K562 (cell line): ENCODE measurements around the gene PPP1R9A. TPM values are rescaled to one million over a fixed set of nuclear protein-coding genes. Genes with fewer than 3 reads are reported as not detected.

Source experiments
- ATAC-seq: fragments of 200-7000 bp; cut with Tn5 transposase; 3 replicates; pipeline ENCODE4 v1.9.1; 2020; ENCODE audit warnings: moderate library complexity
- BruUV-seq: library from RNA; stranded (reverse); fragments of 400-500 nt; replicated peaks from 2 replicates; lab custom pipeline; 2021; lab: Mats Ljungman, UMichigan
- CTCF ChIA-PET: fragments of 300-600 bp; formaldehyde crosslinking; extraction: SDS; loops from one replicate; lab custom pipeline; 2021; ENCODE audit warnings: low intra/inter-chr PET ratio; lab: Yijun Ruan, JAX
- POLR2A ChIA-PET: fragments of 300-600, 350-650 bp; sonication (Branson Sonifier 250); formaldehyde crosslinking; extraction: SDS; loops from one replicate; lab custom pipeline; 2021; ENCODE audit warnings: antibody characterized with exemption, inconsistent platforms; lab: Yijun Ruan, JAX
- DNase-seq, 4 experiments: peaks; one replicate each; pipeline versions ENCODE4 v3.0.0 to v3.0.0-alpha.2; 2011 to 2018; ENCODE audit warnings: low spot score in 3 of 4, mixed read lengths in 3 of 4; ENCODE audit errors: extremely low read depth in 1 of 4
- FAIRE-seq: peaks from 2 replicates; lab custom pipeline; 2011; peaks lifted over from hg19 to GRCh38; lab: Jason Lieb, UNC
- H2AFZ ChIP-seq: 2 replicates; pipeline ENCODE4 v1.6.0; 2011; ENCODE audit warnings: low read depth, low read length, control low read depth, inconsistent platforms
- H3K27ac ChIP-seq: fragments of 200-600 bp; 3 replicates; pipeline ENCODE4 v1.8.0; 2011; ENCODE audit warnings: low read depth, mild to moderate bottlenecking, control low read depth, inconsistent platforms, low read length, moderate library complexity, mixed read lengths; ENCODE audit errors: extremely low read depth
- H3K27me3 ChIP-seq, 2 experiments: fragments of 300-600 bp in 1 of 2; 2 replicates in 1 of 2; 3 replicates in 1 of 2; pipeline versions ENCODE4 v1.6.0 to v1.8.0; 2011; ENCODE audit warnings: inconsistent platforms in 2 of 2, low read length in 2 of 2, mild to moderate bottlenecking in 1 of 2, mixed read lengths in 1 of 2, moderate library complexity in 1 of 2; ENCODE audit not compliant: control insufficient read depth in 2 of 2, insufficient read depth in 2 of 2
- H3K36me3 ChIP-seq: fragments of 300-600 bp; 3 replicates; pipeline ENCODE4 v1.8.0; 2011; ENCODE audit warnings: mild to moderate bottlenecking, low read length, inconsistent platforms; ENCODE audit not compliant: control insufficient read depth, insufficient read depth
- H3K4me1 ChIP-seq, 2 experiments: fragments of 200-600 bp in 1 of 2; replicated peaks in 1 of 2; 2 replicates in 1 of 2; 3 replicates in 1 of 2; pipeline versions ENCODE4 v1.5.1 to v1.8.0; 2011; ENCODE audit warnings: inconsistent platforms in 2 of 2, low read length in 2 of 2, mild to moderate bottlenecking in 1 of 2, mixed read lengths in 1 of 2, moderate library complexity in 1 of 2; ENCODE audit not compliant: control insufficient read depth in 2 of 2, insufficient read depth in 2 of 2
- H3K4me2 ChIP-seq: 2 replicates; pipeline ENCODE4 v1.6.1; 2011; ENCODE audit warnings: low read length, control low read depth, inconsistent platforms, mixed read lengths; ENCODE audit not compliant: insufficient read depth
- H3K4me3 ChIP-seq: fragments of 200-600 bp; sonication (generic), shearing (Covaris generic); 2 replicates; pipeline ENCODE4 v1.5.1; 2016; ENCODE audit warnings: control low read depth, inconsistent platforms
- H3K79me2 ChIP-seq: fragments of 200-600 bp; 3 replicates; pipeline ENCODE4 v1.8.0; 2011; ENCODE audit warnings: low read length, inconsistent platforms; ENCODE audit not compliant: control insufficient read depth, insufficient read depth
- H3K9ac ChIP-seq, 2 experiments: 2 replicates each; pipeline versions ENCODE4 v1.6.0 to v1.6.1; 2011; ENCODE audit warnings: low read depth in 2 of 2, low read length in 2 of 2, control low read depth in 1 of 2, inconsistent platforms in 1 of 2, mild to moderate bottlenecking in 1 of 2, mixed read lengths in 1 of 2; ENCODE audit not compliant: insufficient read depth in 1 of 2
- H3K9me1 ChIP-seq: one replicate; pipeline ENCODE4 v1.6.0; 2011; ENCODE audit warnings: inconsistent platforms, mild to moderate bottlenecking, low read length, moderate library complexity; ENCODE audit not compliant: control insufficient read depth, insufficient read depth
- H3K9me3 ChIP-seq: replicated peaks from 2 replicates; pipeline ENCODE4 v1.5.1; 2011; ENCODE audit warnings: low read depth, low read length, inconsistent platforms; ENCODE audit not compliant: control insufficient read depth, insufficient read depth
- H4K20me1 ChIP-seq: replicated peaks from 2 replicates; pipeline ENCODE4 v1.6.1; 2011; ENCODE audit warnings: low read length, inconsistent platforms, mixed read lengths; ENCODE audit not compliant: control insufficient read depth, insufficient read depth
- BACH1 ChIP-seq: fragments of 200-800 bp; sonication (Bioruptor generic); IDR thresholded peaks from 2 replicates; pipeline ENCODE4 v1.6.1; 2016; ENCODE audit warnings: missing genetic modification characterization, missing compliant biosample characterization
- CAMTA2 ChIP-seq: fragments of 250-450 bp; sonication (Bioruptor Pico); conservative IDR thresholded peaks from 2 replicates; pipeline ENCODE4 v1.5.1; 2022
- CBFB ChIP-seq: sonication (generic); formaldehyde crosslinking; IDR thresholded peaks from 2 replicates; pipeline ENCODE4 v1.4.0; 2020; ENCODE audit warnings: mild to moderate bottlenecking, missing genetic modification reagents
- FOXA1 ChIP-seq: fragments of 450-650 bp; IDR thresholded peaks from 2 replicates; pipeline ENCODE4 v1.6.1; 2016; ENCODE audit warnings: mild to moderate bottlenecking, borderline replicate concordance
- GABPA ChIP-seq: fragments of 200-800 bp; sonication (Bioruptor generic); conservative IDR thresholded peaks from 2 replicates; pipeline ENCODE4 v1.6.1; 2016; ENCODE audit warnings: low read depth, missing genetic modification characterization, missing compliant biosample characterization
- GTF2B ChIP-seq: IDR thresholded peaks from 2 replicates; pipeline ENCODE4 v1.6.1; 2011; ENCODE audit not compliant: insufficient read length; ENCODE audit errors: extremely low read depth
- JUNB ChIP-seq: fragments of 450-650 bp; formaldehyde crosslinking; conservative IDR thresholded peaks from 2 replicates; pipeline ENCODE4 v1.4.0; 2020; ENCODE audit warnings: mild to moderate bottlenecking
- MBD1 ChIP-seq: fragments of 250-450 bp; sonication (Bioruptor Pico); IDR thresholded peaks from 2 replicates; pipeline ENCODE4 v1.8.0; 2022; ENCODE audit warnings: inconsistent platforms
- NFXL1 ChIP-seq: fragments of 450-650 bp; formaldehyde crosslinking; IDR thresholded peaks from 2 replicates; pipeline ENCODE4 v1.4.0; 2021; ENCODE audit warnings: mild to moderate bottlenecking
- POLR2AphosphoS2 ChIP-seq: IDR thresholded peaks from 2 replicates; pipeline ENCODE4 v1.6.1; 2012; ENCODE audit warnings: low read length, improper control_type of control experiment
- PREB ChIP-seq: sonication (generic); formaldehyde crosslinking; IDR thresholded peaks from 2 replicates; pipeline ENCODE4 v1.8.1; 2023; ENCODE audit warnings: mild to moderate bottlenecking, missing genetic modification reagents
- TRIM28 ChIP-seq: fragments of 450-650 bp; IDR thresholded peaks from 2 replicates; pipeline ENCODE4 v1.6.1; 2017
- VEZF1 ChIP-seq: fragments of 200-800 bp; sonication (Bioruptor generic); IDR thresholded peaks from 2 replicates; pipeline ENCODE4 v1.6.1; 2017; ENCODE audit warnings: missing genetic modification characterization, missing compliant biosample characterization
- ZBTB8A ChIP-seq: fragments of 450-650 bp; IDR thresholded peaks from 2 replicates; pipeline ENCODE4 v1.6.1; 2018; ENCODE audit warnings: mild to moderate bottlenecking, moderate library complexity; ENCODE audit not compliant: partially characterized antibody
- ZFP1 ChIP-seq: fragments of 450-650 bp; formaldehyde crosslinking; IDR thresholded peaks from 2 replicates; pipeline ENCODE4 v1.4.0; 2020; ENCODE audit warnings: mild to moderate bottlenecking, mixed read lengths
- ZNF133 ChIP-seq: fragments of 250-450 bp; sonication (Bioruptor Pico); IDR thresholded peaks from 2 replicates; pipeline ENCODE4 v1.4.0; 2020; ENCODE audit warnings: mild to moderate bottlenecking
- ZNF165 ChIP-seq: fragments of 250-450 bp; sonication (Bioruptor Pico); IDR thresholded peaks from 2 replicates; pipeline ENCODE4 v1.4.0; 2020; ENCODE audit warnings: borderline replicate concordance
- ZNF212 ChIP-seq: fragments of 450-650 bp; formaldehyde crosslinking; IDR thresholded peaks from 2 replicates; pipeline ENCODE4 v1.4.0; 2020; ENCODE audit warnings: mild to moderate bottlenecking
- in situ Hi-C: fragments of 300-500 bp; cut with MboI; formaldehyde crosslinking; loops from 4 replicates; pipeline ENCODE4 v1.15.0; 2018; ENCODE audit warnings: inconsistent platforms, mixed read lengths
- intact Hi-C: fragments of 100-400 bp; cut with micrococcal nuclease; formaldehyde crosslinking; loops from 2 replicates; pipeline ENCODE4 v1.14.2; 2022
- polyA plus RNA-seq, 8 experiments: library from polyadenylated mRNA; depleted of rRNA in 4 of 8; stranded (reverse) in 5 of 8; unstranded in 3 of 8; fragments of >200 nt; fragmentation: Nextera tagmentation in 2 of 8; fragmentation: Illumina TruSeq in 1 of 8; extraction: Ambion mirVana in 2 of 8; extraction: Trizol in 1 of 8; gene quantifications; 2 replicates each; pipeline versions ENCODE4 v1.2.1 to v1.2.3, GENCODE V29; 2011 to 2014; ENCODE audit warnings: inconsistent platforms in 1 of 8, missing spikeins in 1 of 8
- total RNA-seq, 7 experiments: library from RNA; depleted of rRNA in 6 of 7; stranded (reverse); fragments of >200 nt in 6 of 7; fragmentation: Illumina TruSeq in 2 of 7; extraction: Trizol in 2 of 7; gene quantifications; 2 replicates each; pipeline versions ENCODE4 v1.2.1 to v1.2.3, GENCODE V29; 2011 to 2021; ENCODE audit warnings: low replicate concordance in 1 of 7

The PPP1R9A gene
- total and polyA plus RNA-seq, 9 of the 15 experiments (the other 6 are each of a cell fraction or from before 2014, with no cell fraction given), result 0.24 TPM; not detected in 8

- TF ChIP-seq JUNB (CRISPR knock-in tag) (no peak), CBFB (no peak), ZNF165 (CRISPR knock-in tag) (no peak)
Measured at GRCh38 chr7:94907026-94907810, at the start of gene PPP1R9A (continued).

GRCh38 chr7:94871132-94871531 lies 36.3 kb upstream of the PPP1R9A start:
- in situ Hi-C loops, result no loop called here
- no peaks in the 10 kb centered on the region for H3K36me3 ChIP-seq
- H3K27me3 ChIP-seq, result no peaks in the 10 kb centered on the region
- FAIRE-seq (no peak), ATAC-seq (no peak), DNase-seq (no peak)
- H3K27ac ChIP-seq, result no peak overlapping the region
- CTCF ChIA-PET, result no interaction called here
- no peak overlapping the region for H3K4me2 ChIP-seq
- no peaks in the 10 kb centered on the region; the same call in 1 of the 2 replicates for H3K9me3 ChIP-seq
- no peaks in the 10 kb centered on the region for H3K79me2 ChIP-seq
- POLR2A ChIA-PET, result no interaction called here
- H3K9me1 ChIP-seq, result no peaks in the 10 kb centered on the region
- H3K4me3 ChIP-seq, result no peak overlapping the region
- H3K4me1 ChIP-seq, result no peaks in the 10 kb centered on the region
- intact Hi-C loops, result no loop called here
- H2AFZ ChIP-seq, result no peak overlapping the region
- no peaks in the 10 kb centered on the region for H4K20me1 ChIP-seq
- H3K9ac ChIP-seq, result no peak overlapping the region
- BruUV-seq, result no TSS peak
- TF ChIP-seq POLR2AphosphoS2, result no peak
- no peak for TF ChIP-seq TRIM28
- TF ChIP-seq ZFP1 (CRISPR knock-in tag), result no peak
- no peak for TF ChIP-seq CAMTA2 (CRISPR knock-in tag)
- no peak for TF ChIP-seq BACH1
- no peak for TF ChIP-seq NFXL1
- TF ChIP-seq GTF2B, result no peak
- no peak for TF ChIP-seq MBD1 (CRISPR knock-in tag)
- no peak for TF ChIP-seq ZNF212
- no peak for TF ChIP-seq ZBTB8A
- TF ChIP-seq PREB (CRISPR knock-in tag), result no peak
- no peak for TF ChIP-seq GABPA (tag)
- TF ChIP-seq VEZF1, result no peak
- no peak for TF ChIP-seq ZNF133 (CRISPR knock-in tag)
- no peak for TF ChIP-seq FOXA1
